ENCODE data around the gene ERI3. TPM values are rescaled to one million over a fixed set of nuclear protein-coding genes. Genes with fewer than 3 reads are reported as not detected.

Gene ERI3
- total RNA-seq, 3 donors from 2014 or later, result 35.8 to 49.2 (median 41.1) TPM

- no peaks in the 10 kb centered on the region for H3K36me3 ChIP-seq
- H3K4me3 ChIP-seq, result no peak overlapping the region
- TF ChIP-seq CTCF (IDR thresholded peaks at IDR 0.05) (no peak), POLR2AphosphoS5 (IDR thresholded peaks at IDR 0.05) (no peak), POLR2A (IDR thresholded peaks at IDR 0.05) (no peak)
- no peak overlapping the region for H3K27ac ChIP-seq
- no peaks in the 10 kb centered on the region for H3K9me3 ChIP-seq
- H3K27me3 ChIP-seq, result no peaks in the 10 kb centered on the region
- intact Hi-C loops (cut with DNase I; ENCODE audit: low total_unique reads), result no loop called here
- H3K4me1 ChIP-seq, result no peaks in the 10 kb centered on the region
- no peak for DNase-seq (ENCODE audit: low spot score in 2 of 2)
Measured at GRCh38 chr1:44251989-44252671, 102.9 kb downstream of the ERI3 start.

GRCh38 chr1:44251486-44251885 is 103.6 kb downstream of the ERI3 start:
- Histone ChIP-seq H3K4me3 (no peak overlapping the region), H3K4me1 (no peaks in the 10 kb centered on the region), H3K27me3 (no peaks in the 10 kb centered on the region), H3K27ac (no peak overlapping the region), H3K36me3 (no peaks in the 10 kb centered on the region), H3K9me3 (no peaks in the 10 kb centered on the region)
- no peak for DNase-seq (ENCODE audit: low spot score in 2 of 2)
- intact Hi-C loops (cut with DNase I; ENCODE audit: low total_unique reads), result no loop called here
- no peak for TF ChIP-seq POLR2A (IDR thresholded peaks at IDR 0.05)
- no peak for TF ChIP-seq CTCF (IDR thresholded peaks at IDR 0.05)
- no peak for TF ChIP-seq POLR2AphosphoS5 (IDR thresholded peaks at IDR 0.05)

- TF ChIP-seq POLR2A (IDR thresholded peaks at IDR 0.05), result no peak
- no peak for TF ChIP-seq CTCF (IDR thresholded peaks at IDR 0.05)
- TF ChIP-seq POLR2AphosphoS5 (IDR thresholded peaks at IDR 0.05), result no peak
- no peaks in the 10 kb centered on the region for H3K9me3 ChIP-seq
- intact Hi-C loops (cut with DNase I; ENCODE audit: low total_unique reads), result no loop called here
- H3K36me3 ChIP-seq, result no peaks in the 10 kb centered on the region
- H3K4me3 ChIP-seq, result no peak overlapping the region
- no peaks in the 10 kb centered on the region for H3K27me3 ChIP-seq
- H3K27ac ChIP-seq, result no peak overlapping the region
- no peaks in the 10 kb centered on the region for H3K4me1 ChIP-seq
- DNase-seq (ENCODE audit: low spot score in 2 of 2), result no peak
Measured at GRCh38 chr1:44250068-44250781, 104.8 kb downstream of the ERI3 start.

- no peaks in the 10 kb centered on the region for H3K9me3 ChIP-seq
- H3K27ac ChIP-seq, result no peak overlapping the region
- no peaks in the 10 kb centered on the region for H3K27me3 ChIP-seq
- intact Hi-C loops (cut with DNase I; ENCODE audit: low total_unique reads), result no loop called here
- H3K36me3 ChIP-seq, result no peaks in the 10 kb centered on the region
- DNase-seq (ENCODE audit: low spot score in 2 of 2), result no peak
- TF ChIP-seq POLR2A (IDR thresholded peaks at IDR 0.05), result no peak
- no peak for TF ChIP-seq CTCF (IDR thresholded peaks at IDR 0.05)
- no peak for TF ChIP-seq POLR2AphosphoS5 (IDR thresholded peaks at IDR 0.05)
- H3K4me3 ChIP-seq, result no peak overlapping the region
- H3K4me1 ChIP-seq, result no peaks in the 10 kb centered on the region
Measured at GRCh38 chr1:44249543-44249942, 105.5 kb downstream of the ERI3 start.

- Histone ChIP-seq H3K9me3 (no peaks in the 10 kb centered on the region), H3K36me3 (no peaks in the 10 kb centered on the region), H3K27me3 (no peaks in the 10 kb centered on the region), H3K4me1 (no peaks in the 10 kb centered on the region), H3K4me3 (no peak overlapping the region), H3K27ac (no peak overlapping the region)
- intact Hi-C loops (cut with DNase I; ENCODE audit: low total_unique reads), result no loop called here
- TF ChIP-seq POLR2A (IDR thresholded peaks at IDR 0.05) (no peak), POLR2AphosphoS5 (IDR thresholded peaks at IDR 0.05) (no peak), CTCF (IDR thresholded peaks at IDR 0.05) (no peak)
- no peak for DNase-seq (ENCODE audit: low spot score in 2 of 2)
Measured at GRCh38 chr1:44246806-44247205, 108.3 kb downstream of the ERI3 start.
